K562 (cell line): ENCODE results near the gene TRIM25. TPM values are rescaled to one million over a fixed set of nuclear protein-coding genes. Genes with fewer than 3 reads are reported as not detected.

ENCODE experiments used
- ATF3 ChIP-seq, 2 experiments: fragments of 450-650 bp in 1 of 2; sonication (generic) in 1 of 2; formaldehyde crosslinking in 1 of 2; IDR thresholded peaks in 1 of 2; conservative IDR thresholded peaks in 1 of 2; 2 replicates each; pipeline versions ENCODE4 v1.6.1 to v1.8.1; 2016 to 2023; ENCODE audit warnings: mild to moderate bottlenecking in 2 of 2, moderate library complexity in 2 of 2, inconsistent platforms in 1 of 2, missing genetic modification reagents in 1 of 2
- ATF7 ChIP-seq: fragments of 450-650 bp; IDR thresholded peaks from 2 replicates; pipeline ENCODE4 v1.7.1; 2014; ENCODE audit warnings: mild to moderate bottlenecking, moderate library complexity
- C11orf30 ChIP-seq: fragments of 450-650 bp; IDR thresholded peaks from 2 replicates; pipeline ENCODE4 v1.6.1; 2016; ENCODE audit warnings: low read depth, mild to moderate bottlenecking
- CEBPB ChIP-seq: fragments of 450-650 bp; IDR thresholded peaks from 2 replicates; pipeline ENCODE4 v1.6.1; 2016; ENCODE audit warnings: missing genetic modification characterization, missing compliant biosample characterization
- DPF2 ChIP-seq: fragments of 450-650 bp; IDR thresholded peaks from 2 replicates; pipeline ENCODE4 v1.6.1; 2016
- EHMT2 ChIP-seq: fragments of 450-650 bp; IDR thresholded peaks from 2 replicates; pipeline ENCODE4 v1.6.1; 2018; ENCODE audit warnings: antibody characterized with exemption
- ESRRA ChIP-seq: fragments of 450-650 bp; IDR thresholded peaks from 2 replicates; pipeline ENCODE4 v1.6.1; 2014; ENCODE audit warnings: low read depth, mild to moderate bottlenecking, moderate library complexity, borderline replicate concordance
- HNRNPLL ChIP-seq: fragments of 200-400 bp; formaldehyde crosslinking; IDR thresholded peaks from 2 replicates; pipeline ENCODE4 v1.6.1; 2017; ENCODE audit warnings: low read length, low read depth, mild to moderate bottlenecking; ENCODE audit not compliant: poor library complexity, severe bottlenecking
- IRF1 ChIP-seq: sonication (generic); formaldehyde crosslinking; IDR thresholded peaks from 2 replicates; pipeline ENCODE4 v1.8.0; 2022; ENCODE audit warnings: missing genetic modification reagents, mild to moderate bottlenecking, borderline replicate concordance
- MAFF ChIP-seq: IDR thresholded peaks from 2 replicates; pipeline ENCODE4 v1.6.1; 2012; ENCODE audit warnings: low read length, improper control_type of control experiment
- MAFG ChIP-seq: fragments of 450-650 bp; conservative IDR thresholded peaks from 2 replicates; pipeline ENCODE4 v1.6.1; 2016; ENCODE audit warnings: missing genetic modification characterization, missing compliant biosample characterization
- MEIS2 ChIP-seq: fragments of 450-650 bp; IDR thresholded peaks from 2 replicates; pipeline ENCODE4 v1.6.1; 2014; ENCODE audit warnings: mild to moderate bottlenecking; ENCODE audit not compliant: partially characterized antibody
- MTA1 ChIP-seq: fragments of 450-650 bp; IDR thresholded peaks from 2 replicates; pipeline ENCODE4 v1.6.1; 2017; ENCODE audit warnings: borderline replicate concordance
- PTBP1 ChIP-seq: fragments of 200-400 bp; formaldehyde crosslinking; IDR thresholded peaks from 2 replicates; pipeline ENCODE4 v1.6.1; 2017; ENCODE audit warnings: low read depth, low read length
- RB1 ChIP-seq: fragments of 450-650 bp; IDR thresholded peaks from 2 replicates; pipeline ENCODE4 v1.6.1; 2017; ENCODE audit warnings: low read depth, mild to moderate bottlenecking
- SMARCA4 ChIP-seq: fragments of 450-650 bp; IDR thresholded peaks from 2 replicates; pipeline ENCODE4 v1.6.1; 2016
- TRIM24 ChIP-seq, 2 experiments: fragments of 450-650 bp; IDR thresholded peaks; 2 replicates each; pipeline ENCODE4 v1.6.1; 2016
- U2AF1 ChIP-seq: fragments of 200-400 bp; formaldehyde crosslinking; optimal IDR thresholded peaks from 2 replicates; pipeline ENCODE3; 2017; ENCODE audit warnings: mild to moderate bottlenecking, low read depth, low read length, moderate library complexity
- ZNF316 ChIP-seq: fragments of 450-650 bp; IDR thresholded peaks from 2 replicates; pipeline ENCODE4 v1.6.1; 2016
- ZNF592 ChIP-seq: fragments of 450-650 bp; IDR thresholded peaks from 2 replicates; pipeline ENCODE4 v1.6.1; 2017; ENCODE audit warnings: antibody characterized with exemption, mild to moderate bottlenecking
- polyA plus RNA-seq, 8 experiments: library from polyadenylated mRNA; depleted of rRNA in 4 of 8; stranded (reverse) in 5 of 8; unstranded in 3 of 8; fragments of >200 nt; fragmentation: Nextera tagmentation in 2 of 8; fragmentation: Illumina TruSeq in 1 of 8; extraction: Ambion mirVana in 2 of 8; extraction: Trizol in 1 of 8; gene quantifications; 2 replicates each; pipeline versions ENCODE4 v1.2.1 to v1.2.3, GENCODE V29; 2011 to 2014; ENCODE audit warnings: inconsistent platforms in 1 of 8, missing spikeins in 1 of 8
- total RNA-seq, 7 experiments: library from RNA; depleted of rRNA in 6 of 7; stranded (reverse); fragments of >200 nt in 6 of 7; fragmentation: Illumina TruSeq in 2 of 7; extraction: Trizol in 2 of 7; gene quantifications; 2 replicates each; pipeline versions ENCODE4 v1.2.1 to v1.2.3, GENCODE V29; 2011 to 2021; ENCODE audit warnings: low replicate concordance in 1 of 7

TRIM25 gene
- total and polyA plus RNA-seq, 9 of the 15 experiments (the other 6 are each of a cell fraction or from before 2014, with no cell fraction given) = 5.9 to 49.5 (median 24.5) TPM

- 0 out of 2 replicates have a peak, but pooled peaks have one; percentile 26 for TF ChIP-seq ATF7
- TF ChIP-seq C11orf30 = peak; percentile 67
- no peak for TF ChIP-seq RB1
- no peak for TF ChIP-seq MTA1
- peak; percentile 40; the same call in 1 of the 2 replicates for TF ChIP-seq EHMT2
- no peak for TF ChIP-seq U2AF1
- TF ChIP-seq PTBP1 = no peak
- TF ChIP-seq TRIM24 (IDR thresholded peaks at IDR 0.05) = peak; percentile 92 to 97
- peak; percentile 79 for TF ChIP-seq ZNF592
- peak; percentile 25; the same call in 1 of the 2 replicates for TF ChIP-seq MAFF
- TF ChIP-seq CEBPB (tag) = peak; percentile 93
- 0 out of 2 replicates have a peak, but pooled peaks have one; percentile 43 for TF ChIP-seq DPF2
- TF ChIP-seq HNRNPLL = no peak
- peak; percentile 51 for TF ChIP-seq MAFG (tag)
- no peak for TF ChIP-seq IRF1
- 0 out of 2 replicates have a peak, but pooled peaks have one; percentile 18 for TF ChIP-seq SMARCA4
- peak; percentile 81 for TF ChIP-seq MEIS2
- no peak for TF ChIP-seq ESRRA
- TF ChIP-seq ZNF316 = peak; percentile 77
- TF ChIP-seq ATF3 (IDR thresholded peaks at IDR 0.05) = peak; percentile 86
- TF ChIP-seq ATF3 (CRISPR knock-in tag; conservative IDR thresholded peaks at IDR 0.05) = no peak
Observed at GRCh38 chr17:56918916-56919315, 5.1 kb upstream of the TRIM25 start (continued).
